Stimulated activated CD8-positive, alpha-beta memory T cell treated with anti-CD3 and anti-CD28 coated beads, Interleukin-2, amount 100 ng/mL, for 48 hours (primary cell): ENCODE results near the gene PIK3R4.

Experiments
- DNase-seq, 2 donors: peaks; one replicate each; pipeline ENCODE4 v3.0.0-alpha.2; 2020; ENCODE audit warnings: low read depth in 2 of 2

Gene PIK3R4

GRCh38 chr3:130688697-130689470 lies 57.7 kb downstream of the PIK3R4 start:
- DNase-seq = no peak

- DNase-seq = no peak
These were observed 58.5 kb downstream of the PIK3R4 start for GRCh38 chr3:130688015-130688688.

- no peak for DNase-seq
These were observed 59.3 kb downstream of the PIK3R4 start for GRCh38 chr3:130687327-130687726.

- no peak for DNase-seq
These were observed 59.8 kb downstream of the PIK3R4 start for GRCh38 chr3:130686833-130687232.

- DNase-seq = no peak
These were observed 64.5 kb downstream of the PIK3R4 start for GRCh38 chr3:130682131-130682530.

- DNase-seq = no peak
These were observed 67.4 kb downstream of the PIK3R4 start for GRCh38 chr3:130679218-130679617.

GRCh38 chr3:130677343-130677742 lies 69.3 kb downstream of the PIK3R4 start:
- DNase-seq = no peak

GRCh38 chr3:130671545-130672312 lies 74.9 kb downstream of the PIK3R4 start:
- DNase-seq = no peak

- DNase-seq = no peak
These were observed 76.9 kb downstream of the PIK3R4 start for GRCh38 chr3:130669740-130670139.

GRCh38 chr3:130663092-130663491 lies 83.5 kb downstream of the PIK3R4 start:
- no peak for DNase-seq

- no peak for DNase-seq
These were observed 84.1 kb downstream of the PIK3R4 start for GRCh38 chr3:130662501-130662996.

GRCh38 chr3:130661140-130661891 lies 85.3 kb downstream of the PIK3R4 start:
- DNase-seq = no peak

- no peak for DNase-seq
These were observed 86.7 kb downstream of the PIK3R4 start for GRCh38 chr3:130659911-130660310.

- DNase-seq = no peak
These were observed 88.0 kb downstream of the PIK3R4 start for GRCh38 chr3:130658678-130659077.

- DNase-seq = no peak
These were observed 90.0 kb downstream of the PIK3R4 start for GRCh38 chr3:130656627-130657026.

- DNase-seq = no peak
These were observed 91.7 kb downstream of the PIK3R4 start for GRCh38 chr3:130654921-130655320.

GRCh38 chr3:130654091-130654490 lies 92.5 kb downstream of the PIK3R4 start:
- DNase-seq = no peak

GRCh38 chr3:130649061-130649654 lies 97.5 kb downstream of the PIK3R4 start:
- DNase-seq = no peak

- no peak for DNase-seq
These were observed 98.3 kb downstream of the PIK3R4 start for GRCh38 chr3:130648293-130648692.

GRCh38 chr3:130645261-130645660 lies 101.4 kb downstream of the PIK3R4 start:
- DNase-seq = no peak

- no peak for DNase-seq
These were observed 101.9 kb downstream of the PIK3R4 start for GRCh38 chr3:130644628-130645253.
